Esophagus squamous epithelium (tissue), 4 donors: Measurements from ENCODE around the gene CDH20.

ENCODE experiments used
- CTCF ChIP-seq, 6 experiments: fragments of 450-650 bp in 4 of 6; fragments of 200-600 bp in 2 of 6; sonication (generic) in 2 of 6; IDR thresholded peaks; one replicate each; pipeline ENCODE4 v1.5.1; 2016 to 2019; ENCODE audit warnings: antibody characterized with exemption in 6 of 6, mild to moderate bottlenecking in 4 of 6, moderate library complexity in 4 of 6
- POLR2A ChIP-seq, 4 donors: fragments of 450-650 bp; IDR thresholded peaks; one replicate each; pipeline ENCODE4 v1.6.1; 2017; ENCODE audit warnings: antibody characterized with exemption in 4 of 4, mild to moderate bottlenecking in 4 of 4, moderate library complexity in 3 of 4

- no peak for TF ChIP-seq CTCF (IDR thresholded peaks at IDR 0.05)
- TF ChIP-seq POLR2A (IDR thresholded peaks at IDR 0.05), result no peak
Observed at GRCh38 chr18:61556316-61556715, 223.1 kb downstream of the CDH20 start.
